Activated naive CD4-positive, alpha-beta T cell treated with Interleukin-2 at 50 U/mL for 16 hours (primary cell): ENCODE measurements around the gene PKD1.
"Not testable (repeated sequence)": the region's sequence is repeated elsewhere in the genome, so short reads cannot be mapped to it uniquely, and the experiment has no call there.

Experiments used
- DNase-seq: peaks from one replicate; pipeline ENCODE4 v3.0.0-alpha.2; 2020

The PKD1 gene

GRCh38 chr16:2105291-2105690 is 30.4 kb downstream of the PKD1 start:
- DNase-seq, result not testable (repeated sequence)

- DNase-seq, result not testable (repeated sequence)
These were observed 31.2 kb downstream of the PKD1 start for GRCh38 chr16:2104464-2104863.

GRCh38 chr16:2102471-2102870 is 33.2 kb downstream of the PKD1 start:
- DNase-seq, result no peak

- not testable (repeated sequence) for DNase-seq
These were observed 34.1 kb downstream of the PKD1 start for GRCh38 chr16:2101581-2101980.

GRCh38 chr16:2097689-2098088 is 38.0 kb downstream of the PKD1 start:
- DNase-seq, result not testable (repeated sequence)

GRCh38 chr16:2096853-2097595 is 38.7 kb downstream of the PKD1 start:
- DNase-seq, result no peak

- DNase-seq, result no peak
These were observed 39.6 kb downstream of the PKD1 start for GRCh38 chr16:2095918-2096582.

- no peak for DNase-seq
These were observed 40.3 kb downstream of the PKD1 start for GRCh38 chr16:2095315-2095853.

GRCh38 chr16:2093793-2094192 is 41.9 kb downstream of the PKD1 start:
- no peak for DNase-seq

- DNase-seq, result no peak
These were observed 42.8 kb downstream of the PKD1 start for GRCh38 chr16:2092866-2093265.

GRCh38 chr16:2092256-2092620 is 43.5 kb downstream of the PKD1 start:
- no peak for DNase-seq

- no peak for DNase-seq
These were observed 44.0 kb downstream of the PKD1 start for GRCh38 chr16:2091547-2092255.

- no peak for DNase-seq
These were observed 44.7 kb downstream of the PKD1 start for GRCh38 chr16:2090777-2091546.

- no peak for DNase-seq
These were observed 45.3 kb downstream of the PKD1 start for GRCh38 chr16:2090481-2090776.

GRCh38 chr16:2089706-2090480 is 45.8 kb downstream of the PKD1 start:
- no peak for DNase-seq

GRCh38 chr16:2088759-2089358 is 46.8 kb downstream of the PKD1 start:
- DNase-seq, result no peak

GRCh38 chr16:2087748-2088631 is 47.7 kb downstream of the PKD1 start:
- DNase-seq, result no peak

GRCh38 chr16:2086812-2087747 is 48.6 kb downstream of the PKD1 start:
- no peak for DNase-seq

GRCh38 chr16:2086106-2086742 is 49.5 kb downstream of the PKD1 start:
- no peak for DNase-seq
